SH-SY5Y (cell line): ENCODE results near the gene ANKRD12.

Experiments
- GATA2 ChIP-seq: IDR thresholded peaks from 2 replicates; pipeline ENCODE4 v1.6.1; 2011; ENCODE audit warnings: mild to moderate bottlenecking, low read depth, low read length
- GATA3 ChIP-seq: IDR thresholded peaks from 2 replicates; pipeline ENCODE4 v1.6.1; 2011; ENCODE audit warnings: low read depth, mild to moderate bottlenecking, low read length, moderate library complexity

DNA sequence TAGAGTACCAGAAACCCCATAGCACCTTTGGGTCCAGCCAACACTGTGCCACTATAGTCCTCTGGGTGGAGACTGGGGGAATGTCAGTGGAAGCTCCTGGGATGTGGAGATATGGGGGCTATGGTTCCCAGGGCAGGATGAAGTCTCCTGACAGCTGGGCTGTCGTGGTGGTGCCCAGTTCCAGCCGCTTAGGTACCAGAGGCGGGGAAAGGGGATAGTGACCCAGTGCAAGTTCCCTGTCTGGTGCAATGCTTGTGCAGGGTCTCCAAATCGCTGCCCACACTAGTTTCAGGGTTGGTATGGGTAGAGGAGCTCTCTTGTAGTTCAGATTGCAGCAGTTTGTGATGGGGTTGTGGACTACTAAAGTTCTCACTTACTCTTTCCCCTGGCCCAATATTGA lies 97.9 kb downstream of the ANKRD12 start:
- TF ChIP-seq GATA2, result no peak
- TF ChIP-seq GATA3, result no peak
